HFF-Myc (cell line): ENCODE measurements around the gene PRPF6.

Source experiments
- DNase-seq: peaks from one replicate; pipeline ENCODE4 v3.0.0-alpha.2; 2011; ENCODE audit warnings: low read depth; ENCODE audit errors: extremely low read depth
- H3K4me3 ChIP-seq: replicated peaks from 2 replicates; pipeline ENCODE4 v1.5.1; 2011; ENCODE audit warnings: low read depth, mild to moderate bottlenecking, control low read depth, low read length
- TF ChIP-seq, protein P1 (sequence below): IDR thresholded peaks from 2 replicates; pipeline ENCODE4 v1.5.1; 2012; ENCODE audit warnings: mild to moderate bottlenecking, low read depth, low read length, control low read depth; ENCODE audit errors: missing control alignments

The PRPF6 gene

DNA sequence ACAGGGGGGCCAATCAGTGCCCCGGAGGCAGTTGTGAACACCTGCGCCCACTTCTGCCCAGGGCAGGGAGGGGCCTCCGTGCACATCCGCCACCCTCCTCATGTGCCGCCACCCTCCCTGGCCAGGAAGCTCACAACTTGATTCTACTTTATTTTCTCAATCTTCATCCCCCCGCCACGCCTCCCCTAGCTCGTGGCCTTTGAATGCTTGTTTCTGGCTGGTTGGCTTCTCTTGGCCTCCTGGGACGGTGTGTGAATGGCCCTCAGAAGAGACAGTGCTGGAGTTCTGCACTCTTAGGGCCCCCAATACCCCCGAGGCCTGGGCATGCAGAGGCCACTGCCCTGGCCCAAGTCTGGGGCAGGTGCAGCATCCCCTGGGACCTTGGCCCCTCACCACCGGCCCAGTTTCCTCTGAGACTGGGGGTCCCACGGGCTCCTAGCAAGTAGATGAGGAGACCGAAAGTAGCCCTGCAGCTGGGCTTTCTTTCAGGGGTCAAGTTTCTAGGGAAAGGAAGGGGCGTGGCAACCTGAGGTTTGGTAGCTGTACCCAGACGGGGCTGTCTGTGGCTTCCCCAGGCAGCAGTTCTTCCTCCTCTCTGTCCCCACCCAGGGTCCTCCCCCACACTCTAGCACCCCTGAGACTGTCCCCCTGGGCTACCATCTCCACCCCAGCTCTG, 97.1 kb downstream of the PRPF6 start:
- TF ChIP-seq, protein P1, sequence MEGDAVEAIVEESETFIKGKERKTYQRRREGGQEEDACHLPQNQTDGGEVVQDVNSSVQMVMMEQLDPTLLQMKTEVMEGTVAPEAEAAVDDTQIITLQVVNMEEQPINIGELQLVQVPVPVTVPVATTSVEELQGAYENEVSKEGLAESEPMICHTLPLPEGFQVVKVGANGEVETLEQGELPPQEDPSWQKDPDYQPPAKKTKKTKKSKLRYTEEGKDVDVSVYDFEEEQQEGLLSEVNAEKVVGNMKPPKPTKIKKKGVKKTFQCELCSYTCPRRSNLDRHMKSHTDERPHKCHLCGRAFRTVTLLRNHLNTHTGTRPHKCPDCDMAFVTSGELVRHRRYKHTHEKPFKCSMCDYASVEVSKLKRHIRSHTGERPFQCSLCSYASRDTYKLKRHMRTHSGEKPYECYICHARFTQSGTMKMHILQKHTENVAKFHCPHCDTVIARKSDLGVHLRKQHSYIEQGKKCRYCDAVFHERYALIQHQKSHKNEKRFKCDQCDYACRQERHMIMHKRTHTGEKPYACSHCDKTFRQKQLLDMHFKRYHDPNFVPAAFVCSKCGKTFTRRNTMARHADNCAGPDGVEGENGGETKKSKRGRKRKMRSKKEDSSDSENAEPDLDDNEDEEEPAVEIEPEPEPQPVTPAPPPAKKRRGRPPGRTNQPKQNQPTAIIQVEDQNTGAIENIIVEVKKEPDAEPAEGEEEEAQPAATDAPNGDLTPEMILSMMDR = no peak
- DNase-seq = no peak
- peak overlapping the region; percentile 71 for H3K4me3 ChIP-seq

DNA sequence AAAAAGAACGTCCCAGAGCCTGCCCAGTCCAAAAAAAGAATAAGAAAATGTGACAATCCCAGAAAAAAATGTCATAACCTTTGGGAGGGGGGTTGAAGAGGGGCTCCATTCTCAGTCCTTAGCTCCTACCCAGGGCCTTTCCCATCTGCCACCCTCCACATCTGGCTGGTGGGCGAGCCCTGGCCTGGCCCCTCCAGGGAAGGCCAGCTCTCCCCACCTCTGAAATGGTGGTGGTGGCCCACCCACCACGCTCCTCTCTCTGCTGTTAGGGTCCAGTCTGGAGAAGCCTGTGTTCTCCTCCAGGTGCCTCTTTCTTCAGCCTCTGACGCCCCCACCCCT, 98.0 kb downstream of the PRPF6 start:
- TF ChIP-seq, protein P1 = no peak
- H3K4me3 ChIP-seq = peak overlapping the region; percentile 71
- no peak for DNase-seq

DNA sequence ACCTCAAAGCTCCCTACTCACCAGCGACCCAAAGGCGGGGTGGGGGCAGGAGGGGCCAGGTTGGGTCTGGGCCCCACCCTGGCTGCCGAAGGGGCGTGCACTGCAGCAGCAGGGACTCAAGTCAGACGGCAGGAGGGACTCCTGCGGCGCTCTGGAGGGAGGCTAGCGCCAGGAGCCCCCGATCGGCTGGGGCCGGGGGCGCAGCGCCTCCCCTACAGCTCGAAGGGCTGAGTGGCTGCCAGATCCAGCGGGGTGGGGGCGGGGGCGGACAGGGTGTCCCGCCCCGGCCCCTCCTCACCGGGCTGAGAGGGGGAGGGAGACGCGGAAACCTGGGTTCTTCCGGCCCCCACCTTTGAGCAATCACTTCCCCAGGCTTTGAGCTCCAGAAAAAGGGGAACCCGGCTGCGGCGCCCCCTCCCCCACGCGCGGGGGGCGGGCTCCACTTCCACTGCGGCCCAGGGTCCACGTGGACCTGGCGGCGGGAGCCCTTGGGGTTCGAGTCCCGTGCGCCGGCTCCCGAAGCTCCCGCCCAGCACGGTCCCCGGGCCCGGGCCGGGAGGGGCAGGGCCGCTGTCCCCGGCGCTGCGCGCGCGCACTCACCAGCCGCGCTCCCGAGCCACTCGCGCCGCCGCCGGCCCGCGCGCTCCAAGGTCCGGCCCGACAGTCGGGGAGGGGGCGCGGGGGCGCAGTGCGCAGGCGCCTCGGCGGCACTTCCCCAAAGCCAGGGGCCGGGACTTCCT, 98.5 kb downstream of the PRPF6 start, which contains the start of gene RGS19:
Gene RGS19 (minus strand): TSS at position 246 of the 740 bp plus-strand sequence. CDS start 2,632 bp downstream, outside the sequence.
- DNase-seq = no peak
- H3K4me3 ChIP-seq = peak within 1 kb of the TSS; percentile 71
- TF ChIP-seq, protein P1 = no peak

DNA sequence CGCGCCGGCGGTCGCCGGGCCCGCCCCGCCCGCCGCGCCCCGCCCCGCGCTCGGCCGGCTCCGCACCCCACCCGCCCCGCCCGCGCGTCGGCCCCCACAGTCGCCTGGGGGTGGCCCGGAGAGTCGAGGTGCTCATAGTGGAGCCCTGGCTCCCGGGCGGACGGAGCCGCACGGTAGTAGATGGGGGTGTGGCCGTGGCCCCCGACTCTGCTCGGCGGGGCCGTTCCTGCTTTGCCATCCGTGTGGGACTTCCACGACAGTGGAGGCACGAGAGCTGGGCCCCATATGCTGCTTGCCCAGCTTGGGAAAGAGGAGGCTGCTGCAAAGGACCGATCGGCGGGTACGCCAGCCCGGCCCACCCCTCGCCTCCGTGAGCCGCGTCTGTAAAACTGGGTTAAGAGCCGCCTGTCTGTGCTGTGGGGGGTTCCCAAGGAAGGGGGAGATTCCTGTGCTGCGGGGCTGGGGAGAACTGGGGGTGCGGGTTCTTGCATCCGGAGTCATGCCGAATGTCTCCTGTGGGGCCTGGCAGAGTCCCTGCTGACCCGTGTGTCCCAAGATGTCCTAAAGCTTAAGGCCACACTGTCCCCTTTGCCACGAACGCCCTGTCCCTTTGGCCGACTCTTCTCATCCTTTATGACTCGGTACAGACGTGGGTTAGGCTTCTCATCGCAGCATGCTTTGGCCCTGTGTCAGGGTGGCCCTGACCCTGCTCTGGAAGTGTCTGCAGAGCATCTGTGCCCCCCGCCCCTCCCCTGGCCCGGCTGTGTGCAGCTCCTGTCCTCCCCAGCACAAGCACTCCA, 99.3 kb downstream of the PRPF6 start, which contains the start of gene OPRL1:
Gene OPRL1 (plus strand): TSS at position 70 of the 800 bp plus-strand sequence. CDS start 12,639 bp downstream, outside the sequence.
- H3K4me3 ChIP-seq = peak within 1 kb of the TSS; percentile 71
- no peak for DNase-seq
- TF ChIP-seq, protein P1 = no peak

DNA sequence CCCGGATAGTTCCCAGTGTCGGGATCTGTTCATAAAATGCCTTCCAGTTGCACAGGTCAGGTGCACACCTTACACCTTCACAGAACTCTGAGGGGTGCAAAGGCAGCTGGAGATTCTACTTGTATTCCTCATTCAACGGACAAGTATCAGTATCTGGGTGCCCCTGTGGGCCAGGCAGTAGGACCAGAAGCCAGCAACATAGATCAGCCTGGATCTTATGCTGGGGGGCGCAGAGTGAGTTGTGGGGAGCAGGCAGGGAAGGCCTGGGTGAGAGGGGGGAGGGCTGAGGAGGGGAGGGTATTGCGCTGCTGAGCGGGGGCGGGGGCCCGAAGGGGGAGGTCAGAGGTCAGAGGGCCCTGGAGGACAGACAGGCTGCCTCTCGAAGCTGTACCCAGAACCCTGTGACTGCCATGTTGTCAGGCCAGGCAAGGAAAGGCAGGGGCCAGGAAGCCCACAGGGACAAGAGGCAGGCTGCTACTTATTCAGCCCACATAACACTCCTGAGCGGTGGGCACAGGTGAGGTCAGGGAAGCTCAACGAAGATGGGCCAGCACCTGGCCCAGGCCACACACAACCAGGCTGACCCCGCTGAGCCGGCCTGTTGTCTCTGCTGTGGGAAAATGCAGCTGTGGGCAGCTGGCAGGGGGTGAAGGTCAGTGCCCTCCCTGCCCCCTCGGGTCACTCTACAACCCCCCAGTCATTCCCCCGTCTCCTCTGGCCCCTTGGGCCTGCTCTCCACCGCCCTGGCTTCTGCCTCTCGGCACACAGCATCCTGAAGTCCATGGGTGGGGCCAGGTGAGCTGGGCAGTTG, 100.1 kb downstream of the PRPF6 start:
- no peak for DNase-seq

DNA sequence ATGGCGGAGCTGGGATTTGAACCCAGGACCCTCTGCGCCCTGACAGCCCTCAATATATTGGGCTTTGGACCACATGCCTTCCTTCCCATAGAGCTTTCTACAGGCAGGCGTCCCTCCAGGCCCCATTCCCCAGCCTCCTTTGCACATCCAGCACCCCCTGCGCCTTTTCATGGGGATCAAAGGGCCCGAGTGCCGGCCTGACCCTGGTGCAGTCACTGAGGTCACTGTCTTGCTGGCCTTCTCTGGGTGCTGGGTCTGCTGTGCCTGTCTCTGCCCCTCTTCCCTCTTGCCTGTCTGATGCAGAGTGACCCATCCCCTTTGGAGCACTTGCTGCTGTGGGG, 100.7 kb downstream of the PRPF6 start:
- H3K4me3 ChIP-seq = no peak overlapping the region
- TF ChIP-seq, protein P1 = no peak

More for the DNA sequence above, 100.1 kb downstream of the PRPF6 start:
- TF ChIP-seq, protein P1 = no peak
- H3K4me3 ChIP-seq = no peak overlapping the region

More for the DNA sequence above, 100.7 kb downstream of the PRPF6 start:
- no peak for DNase-seq
